ENCODE measurements around the gene FAM47E. TPM values are rescaled to one million over a fixed set of nuclear protein-coding genes. Genes with fewer than 3 reads are reported as not detected.

FAM47E gene
- total RNA-seq, result 2.4 TPM
- long read RNA-seq, partial matches to known transcripts, result 0 of 3 reads
- long read RNA-seq, other reads (novel, unspliced or antisense), result 1 of 3 reads

- intact Hi-C loops (cut with DNase I), result loop anchor here (2.0 to 10.0 kb wide), 2 partner anchors 55 to 67 kb away; partner anchors contain the start of gene STBD1
- DNase-seq (ENCODE audit: missing footprints) (peak; percentile 90), ATAC-seq (peak; percentile 97)
Observed at GRCh38 chr4:76251441-76252270, at the start of gene FAM47E. Gene FAM47E, plus strand, starts transcription at chr4:76251721. Its CDS starts 26 bp downstream, at chr4:76251747.

DNA sequence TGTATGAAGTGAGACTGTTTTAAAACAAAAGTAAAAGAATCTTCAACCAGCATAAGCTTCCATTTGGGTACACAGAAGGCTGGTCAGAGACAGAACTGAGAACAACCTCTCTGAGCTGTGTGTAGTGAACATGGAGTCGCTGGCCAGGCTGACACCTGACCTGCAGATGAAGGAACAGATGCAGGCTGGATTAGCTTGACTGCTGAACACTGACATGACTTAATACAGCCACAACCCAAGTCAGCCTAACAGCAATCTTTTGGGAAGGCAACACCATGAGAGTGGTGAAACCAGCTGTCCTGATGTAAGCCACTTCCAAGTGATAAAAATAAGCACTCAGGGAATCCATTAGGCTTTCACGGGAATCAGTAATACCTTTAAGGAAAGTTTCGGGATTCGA is 48.0 kb upstream of the FAM47E start:
- intact Hi-C loops (cut with DNase I), result no loop called here
- ATAC-seq (no peak), DNase-seq (ENCODE audit: missing footprints) (no peak)

- intact Hi-C loops (cut with DNase I), result no loop called here
- DNase-seq (ENCODE audit: missing footprints) (no peak), ATAC-seq (no peak)
Observed at GRCh38 chr4:76204936-76205335, 46.6 kb upstream of the FAM47E start.

- ATAC-seq (no peak), DNase-seq (ENCODE audit: missing footprints) (no peak)
- intact Hi-C loops (cut with DNase I), result no loop called here
Observed at GRCh38 chr4:76205476-76205875, 46.0 kb upstream of the FAM47E start.

GRCh38 chr4:76206222-76206942 is 45.1 kb upstream of the FAM47E start:
- intact Hi-C loops (cut with DNase I), result no loop called here
- DNase-seq (ENCODE audit: missing footprints) (no peak), ATAC-seq (no peak)

GRCh38 chr4:76207549-76207948 is 44.0 kb upstream of the FAM47E start:
- DNase-seq (ENCODE audit: missing footprints) (no peak), ATAC-seq (no peak)
- intact Hi-C loops (cut with DNase I), result no loop called here

- intact Hi-C loops (cut with DNase I), result no loop called here
- ATAC-seq, result peak; percentile 95
- peak; percentile 89 for DNase-seq (ENCODE audit: missing footprints)
Observed at GRCh38 chr4:76208005-76208765, 43.3 kb upstream of the FAM47E start.

DNA sequence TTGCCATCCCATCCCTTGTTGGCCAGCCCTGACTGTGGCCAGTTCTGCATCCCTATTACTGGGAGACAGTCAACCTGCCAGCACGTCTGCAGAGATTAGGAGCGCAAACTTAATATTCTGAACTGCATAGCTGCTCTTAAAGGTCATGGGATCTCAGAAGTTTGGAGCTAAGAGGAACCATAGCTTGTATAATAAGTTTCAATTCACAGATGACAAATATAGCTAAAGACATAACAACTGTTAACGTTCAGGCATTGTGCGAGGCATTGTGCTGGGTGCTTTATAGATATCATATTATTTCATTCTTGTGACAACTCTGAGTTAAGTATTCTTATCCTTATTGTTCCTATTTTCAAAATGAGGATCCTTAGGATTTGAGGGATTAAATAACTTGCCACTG is 41.6 kb upstream of the FAM47E start:
- ATAC-seq (no peak), DNase-seq (ENCODE audit: missing footprints) (no peak)
- intact Hi-C loops (cut with DNase I), result loop anchor here (5.0 kb wide), 1 partner anchor 97 kb away; the partner anchor contains the start of gene STBD1

DNA sequence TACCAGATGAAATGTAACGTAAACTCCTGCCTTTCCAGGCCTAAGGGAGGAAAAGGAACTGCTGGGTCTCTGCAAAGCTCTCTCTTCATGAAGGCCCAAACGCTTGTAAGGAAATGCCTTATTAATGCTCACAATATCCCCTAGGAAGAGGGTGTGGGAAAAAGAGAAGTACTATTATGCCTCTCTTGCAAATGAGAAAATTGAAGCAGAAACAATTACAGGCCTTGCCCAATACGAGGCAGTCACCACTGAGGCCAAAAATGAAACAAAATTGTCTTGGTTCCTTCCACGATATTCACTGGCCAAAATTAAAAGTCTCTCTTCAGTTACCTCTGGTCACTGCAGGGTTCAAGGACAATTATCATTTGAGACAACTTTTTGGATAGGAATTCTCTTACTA is 41.1 kb upstream of the FAM47E start:
- DNase-seq (ENCODE audit: missing footprints), result no peak
- intact Hi-C loops (cut with DNase I), result loop anchor here (5.0 kb wide), 1 partner anchor 97 kb away; the partner anchor contains the start of gene STBD1
- no peak for ATAC-seq

GRCh38 chr4:76211769-76212708 is 39.5 kb upstream of the FAM47E start:
- intact Hi-C loops (cut with DNase I), result loop anchor here (2.0 to 5.0 kb wide), 2 partner anchors 13 to 95 kb away; partner anchors contain the start of gene STBD1
- ATAC-seq (no peak), DNase-seq (ENCODE audit: missing footprints) (no peak)

DNA sequence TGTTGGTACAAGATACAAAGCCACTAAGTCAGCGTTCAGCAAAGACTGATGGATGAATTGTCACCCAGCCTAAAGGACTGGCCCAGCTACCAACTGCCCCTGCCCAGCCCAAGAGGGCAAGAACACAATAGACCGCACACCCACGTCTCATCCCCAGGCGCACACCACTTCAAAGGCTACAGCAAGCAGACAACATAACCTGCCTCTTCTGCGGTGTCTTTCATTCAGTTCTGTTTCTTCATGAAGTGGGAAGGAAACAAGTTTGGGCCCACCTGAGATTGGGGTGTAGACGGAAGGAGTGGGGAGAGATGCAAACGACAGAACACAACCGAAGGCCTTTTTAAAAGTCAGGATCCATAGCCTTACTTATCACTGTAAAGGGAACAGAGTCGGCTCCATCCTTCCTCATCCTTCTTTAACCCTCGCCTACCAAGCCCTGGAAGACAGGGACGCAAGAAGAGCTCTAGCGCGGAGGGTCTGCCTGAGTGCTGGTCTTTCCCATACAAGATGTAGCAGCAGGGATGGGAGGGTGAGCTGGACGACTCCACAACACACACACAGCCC is 38.6 kb upstream of the FAM47E start:
- ATAC-seq, result no peak
- intact Hi-C loops (cut with DNase I), result loop anchor here (1.0 to 5.0 kb wide), 4 partner anchors 14 to 94 kb away; partner anchors contain the start of genes NUP54 and STBD1
- DNase-seq (ENCODE audit: missing footprints), result no peak

DNA sequence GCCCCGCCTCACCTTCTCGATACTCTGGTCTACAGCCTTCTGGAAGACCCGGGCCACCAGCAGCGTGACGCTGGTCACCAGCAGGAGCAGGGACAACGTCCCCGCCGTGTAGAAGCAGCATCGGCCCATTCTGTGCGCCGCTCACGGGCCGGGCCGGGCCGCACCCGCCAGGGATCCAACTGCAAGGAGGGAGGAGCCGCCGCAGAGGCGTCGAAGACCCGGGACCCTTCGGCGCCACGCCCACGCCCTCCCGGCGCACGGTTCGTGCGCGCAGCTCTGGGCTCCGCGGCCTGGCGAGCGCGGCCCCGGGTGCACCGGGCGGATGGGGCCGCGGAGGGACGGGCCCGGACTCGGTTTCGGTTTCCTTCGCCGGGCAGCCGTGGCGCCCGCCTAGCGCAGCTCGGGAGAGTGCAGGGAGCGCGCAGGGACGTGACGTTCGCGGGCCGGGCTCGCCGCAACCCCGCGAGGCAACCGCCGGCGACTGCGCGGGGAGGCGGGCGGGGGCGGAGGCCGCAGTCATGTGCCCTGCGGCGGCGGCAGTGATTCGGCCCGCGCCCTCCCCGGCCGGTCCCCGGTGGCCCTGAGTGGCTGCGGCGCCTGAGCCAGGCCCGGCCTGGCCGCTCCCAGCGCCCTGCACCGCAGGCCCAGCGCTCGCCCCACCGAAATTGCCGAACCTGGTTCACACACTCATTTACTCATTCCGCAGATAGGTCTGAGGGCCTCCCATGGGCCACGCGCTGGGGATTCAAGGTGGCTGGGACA is 37.9 kb upstream of the FAM47E start, which contains the start of gene SCARB2:
Gene SCARB2 (minus strand): TSS at position 410 of the 762 bp plus-strand sequence. CDS start 281 bp downstream, at position 129.
- peak; percentile 95 for DNase-seq (ENCODE audit: missing footprints)
- ATAC-seq, result peak; percentile 97
- intact Hi-C loops (cut with DNase I), result loop anchor here (1.0 to 5.0 kb wide), 4 partner anchors 15 to 94 kb away; partner anchors contain the start of genes NUP54 and STBD1

GRCh38 chr4:76214177-76214675 is 37.3 kb upstream of the FAM47E start:
- intact Hi-C loops (cut with DNase I), result loop anchor here (5.0 kb wide), 1 partner anchor 93 kb away; the partner anchor contains the start of gene STBD1
- DNase-seq (ENCODE audit: missing footprints), result no peak
- ATAC-seq, result no peak

DNA sequence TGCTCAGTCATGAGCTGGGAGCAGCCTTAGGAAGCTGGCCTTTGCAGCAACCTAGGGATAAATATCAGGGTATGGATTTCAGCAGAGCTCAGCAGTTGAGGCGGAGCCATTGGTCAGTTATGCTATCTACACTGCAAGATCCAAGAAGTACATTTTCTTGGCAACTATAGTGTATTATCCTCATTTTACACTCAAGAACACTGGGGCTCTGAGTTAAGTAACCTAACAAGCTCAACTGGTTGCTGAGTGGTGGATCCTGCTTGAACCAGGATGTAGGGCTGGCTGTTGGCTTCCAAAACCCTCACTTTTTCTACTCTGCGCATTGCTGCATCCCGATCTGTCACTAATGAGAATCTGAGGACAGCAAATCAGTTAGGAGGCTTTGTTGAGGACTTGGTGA is 36.4 kb upstream of the FAM47E start:
- DNase-seq (ENCODE audit: missing footprints), result no peak
- no peak for ATAC-seq
- intact Hi-C loops (cut with DNase I), result no loop called here

- ATAC-seq (no peak), DNase-seq (ENCODE audit: missing footprints) (no peak)
- intact Hi-C loops (cut with DNase I), result no loop called here
Observed at GRCh38 chr4:76216524-76216923, 35.0 kb upstream of the FAM47E start.
